K562 (cell line): Measurements from ENCODE around the gene NUTF2. TPM values are rescaled to one million over a fixed set of nuclear protein-coding genes. Genes with fewer than 3 reads are reported as not detected.

Experiments used
- ATAC-seq: fragments of 200-7000 bp; cut with Tn5 transposase; 3 replicates; pipeline ENCODE4 v1.9.1; 2020; ENCODE audit warnings: moderate library complexity
- BruUV-seq: library from RNA; stranded (reverse); fragments of 400-500 nt; replicated peaks from 2 replicates; lab custom pipeline; 2021; lab: Mats Ljungman, UMichigan
- CTCF ChIA-PET: fragments of 300-600 bp; formaldehyde crosslinking; extraction: SDS; loops from one replicate; lab custom pipeline; 2021; ENCODE audit warnings: low intra/inter-chr PET ratio; lab: Yijun Ruan, JAX
- POLR2A ChIA-PET: fragments of 300-600, 350-650 bp; sonication (Branson Sonifier 250); formaldehyde crosslinking; extraction: SDS; loops from one replicate; lab custom pipeline; 2021; ENCODE audit warnings: antibody characterized with exemption, inconsistent platforms; lab: Yijun Ruan, JAX
- DNase-seq, 4 experiments: peaks; one replicate each; pipeline versions ENCODE4 v3.0.0 to v3.0.0-alpha.2; 2011 to 2018; ENCODE audit warnings: low spot score in 3 of 4, mixed read lengths in 3 of 4; ENCODE audit errors: extremely low read depth in 1 of 4
- FAIRE-seq: peaks from 2 replicates; lab custom pipeline; 2011; peaks lifted over from hg19 to GRCh38; lab: Jason Lieb, UNC
- H2AFZ ChIP-seq: 2 replicates; pipeline ENCODE4 v1.6.0; 2011; ENCODE audit warnings: low read depth, low read length, control low read depth, inconsistent platforms
- H3K27ac ChIP-seq: fragments of 200-600 bp; 3 replicates; pipeline ENCODE4 v1.8.0; 2011; ENCODE audit warnings: low read depth, mild to moderate bottlenecking, control low read depth, inconsistent platforms, low read length, moderate library complexity, mixed read lengths; ENCODE audit errors: extremely low read depth
- H3K27me3 ChIP-seq, 2 experiments: fragments of 300-600 bp in 1 of 2; 2 replicates in 1 of 2; 3 replicates in 1 of 2; pipeline versions ENCODE4 v1.6.0 to v1.8.0; 2011; ENCODE audit warnings: inconsistent platforms in 2 of 2, low read length in 2 of 2, mild to moderate bottlenecking in 1 of 2, mixed read lengths in 1 of 2, moderate library complexity in 1 of 2; ENCODE audit not compliant: control insufficient read depth in 2 of 2, insufficient read depth in 2 of 2
- H3K36me3 ChIP-seq: fragments of 300-600 bp; 3 replicates; pipeline ENCODE4 v1.8.0; 2011; ENCODE audit warnings: mild to moderate bottlenecking, low read length, inconsistent platforms; ENCODE audit not compliant: control insufficient read depth, insufficient read depth
- H3K4me1 ChIP-seq, 2 experiments: fragments of 200-600 bp in 1 of 2; replicated peaks in 1 of 2; 2 replicates in 1 of 2; 3 replicates in 1 of 2; pipeline versions ENCODE4 v1.5.1 to v1.8.0; 2011; ENCODE audit warnings: inconsistent platforms in 2 of 2, low read length in 2 of 2, mild to moderate bottlenecking in 1 of 2, mixed read lengths in 1 of 2, moderate library complexity in 1 of 2; ENCODE audit not compliant: control insufficient read depth in 2 of 2, insufficient read depth in 2 of 2
- H3K4me2 ChIP-seq: 2 replicates; pipeline ENCODE4 v1.6.1; 2011; ENCODE audit warnings: low read length, control low read depth, inconsistent platforms, mixed read lengths; ENCODE audit not compliant: insufficient read depth
- H3K4me3 ChIP-seq: fragments of 200-600 bp; sonication (generic), shearing (Covaris generic); 2 replicates; pipeline ENCODE4 v1.5.1; 2016; ENCODE audit warnings: control low read depth, inconsistent platforms
- H3K79me2 ChIP-seq: fragments of 200-600 bp; 3 replicates; pipeline ENCODE4 v1.8.0; 2011; ENCODE audit warnings: low read length, inconsistent platforms; ENCODE audit not compliant: control insufficient read depth, insufficient read depth
- H3K9ac ChIP-seq, 2 experiments: 2 replicates each; pipeline versions ENCODE4 v1.6.0 to v1.6.1; 2011; ENCODE audit warnings: low read depth in 2 of 2, low read length in 2 of 2, control low read depth in 1 of 2, inconsistent platforms in 1 of 2, mild to moderate bottlenecking in 1 of 2, mixed read lengths in 1 of 2; ENCODE audit not compliant: insufficient read depth in 1 of 2
- H3K9me1 ChIP-seq: one replicate; pipeline ENCODE4 v1.6.0; 2011; ENCODE audit warnings: inconsistent platforms, mild to moderate bottlenecking, low read length, moderate library complexity; ENCODE audit not compliant: control insufficient read depth, insufficient read depth
- H3K9me3 ChIP-seq: replicated peaks from 2 replicates; pipeline ENCODE4 v1.5.1; 2011; ENCODE audit warnings: low read depth, low read length, inconsistent platforms; ENCODE audit not compliant: control insufficient read depth, insufficient read depth
- H4K20me1 ChIP-seq: replicated peaks from 2 replicates; pipeline ENCODE4 v1.6.1; 2011; ENCODE audit warnings: low read length, inconsistent platforms, mixed read lengths; ENCODE audit not compliant: control insufficient read depth, insufficient read depth
- PRMT5 ChIP-seq: sonication (generic); formaldehyde crosslinking; IDR thresholded peaks from 2 replicates; pipeline ENCODE4 v1.5.0; 2020; ENCODE audit warnings: missing genetic modification reagents
- ZNF717 ChIP-seq: fragments of 250-450 bp; sonication (Bioruptor Pico); IDR thresholded peaks from 2 replicates; pipeline ENCODE4 v1.5.0; 2021
- WGBS: fragments of 100-300 bp; shearing (Covaris generic); methylation state at CpG from one replicate; pipeline ENCODE4 v1.1.6; 2016; ENCODE audit warnings: low coverage, mixed read lengths; ENCODE audit not compliant: insufficient coverage; ENCODE audit errors: missing lambda C conversion rate; 5-methylcytosine and 5-hydroxymethylcytosine counted together
- in situ Hi-C: fragments of 300-500 bp; cut with MboI; formaldehyde crosslinking; loops from 4 replicates; pipeline ENCODE4 v1.15.0; 2018; ENCODE audit warnings: inconsistent platforms, mixed read lengths
- intact Hi-C: fragments of 100-400 bp; cut with micrococcal nuclease; formaldehyde crosslinking; loops from 2 replicates; pipeline ENCODE4 v1.14.2; 2022
- polyA plus RNA-seq, 8 experiments: library from polyadenylated mRNA; depleted of rRNA in 4 of 8; stranded (reverse) in 5 of 8; unstranded in 3 of 8; fragments of >200 nt; fragmentation: Nextera tagmentation in 2 of 8; fragmentation: Illumina TruSeq in 1 of 8; extraction: Ambion mirVana in 2 of 8; extraction: Trizol in 1 of 8; gene quantifications; 2 replicates each; pipeline versions ENCODE4 v1.2.1 to v1.2.3, GENCODE V29; 2011 to 2014; ENCODE audit warnings: inconsistent platforms in 1 of 8, missing spikeins in 1 of 8
- total RNA-seq, 7 experiments: library from RNA; depleted of rRNA in 6 of 7; stranded (reverse); fragments of >200 nt in 6 of 7; fragmentation: Illumina TruSeq in 2 of 7; extraction: Trizol in 2 of 7; gene quantifications; 2 replicates each; pipeline versions ENCODE4 v1.2.1 to v1.2.3, GENCODE V29; 2011 to 2021; ENCODE audit warnings: low replicate concordance in 1 of 7
- TF ChIP-seq, protein P1 (sequence below): sonication (generic); formaldehyde crosslinking; IDR thresholded peaks from 2 replicates; pipeline ENCODE4 v1.8.0; 2022; ENCODE audit warnings: missing genetic modification reagents, mild to moderate bottlenecking, borderline replicate concordance
- TF ChIP-seq, protein P2 (sequence below): sonication (generic); formaldehyde crosslinking; IDR thresholded peaks from 2 replicates; pipeline ENCODE4 v1.8.0; 2022; ENCODE audit warnings: mild to moderate bottlenecking, missing genetic modification reagents, borderline replicate concordance

Gene NUTF2
- total and polyA plus RNA-seq, 9 of the 15 experiments (the other 6 are each of a cell fraction or from before 2014, with no cell fraction given), result 106 to 248 (median 147) TPM

DNA sequence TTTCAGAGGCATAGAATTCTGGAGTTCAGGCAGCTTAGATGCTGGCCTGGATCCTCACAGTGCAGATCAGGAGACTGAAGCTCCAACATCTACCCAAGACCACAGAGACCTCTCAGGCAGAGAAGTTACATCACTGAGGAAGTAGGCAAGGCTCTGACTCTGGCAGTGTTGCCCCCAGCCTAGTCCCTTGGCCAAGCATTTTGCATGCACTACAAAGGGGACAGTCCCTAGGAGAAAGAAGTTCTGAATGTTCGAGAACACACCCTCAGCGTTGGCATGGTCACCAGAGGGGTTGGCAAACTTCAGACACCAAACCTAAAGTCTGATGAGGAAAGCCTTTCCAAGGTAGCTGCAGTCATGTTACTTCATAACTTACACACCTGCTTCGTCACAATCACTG is 42.8 kb upstream of the NUTF2 start:
- in situ Hi-C loops, result no loop called here
- POLR2A ChIA-PET, result interaction anchor here (0.7 kb wide), 2 partner anchors 18 to 130 kb away, joined by 3 read pairs; no protein-coding TSS in a partner anchor
- peaks cover 49% of the 10 kb centered on the region; the same call in 2 of the 3 replicates for H3K36me3 ChIP-seq

More for the DNA sequence above, 42.8 kb upstream of the NUTF2 start:
- no peak for FAIRE-seq
- H3K4me1 ChIP-seq, result peaks cover 22 to 29% of the 10 kb centered on the region in 2 experiments; a peak in 4 of 5 replicates
- H3K9me1 ChIP-seq, result no peaks in the 10 kb centered on the region
- H3K27me3 ChIP-seq, result no peaks in the 10 kb centered on the region
- no peak overlapping the region for H2AFZ ChIP-seq
- DNase-seq, result no peak
- H3K4me3 ChIP-seq, result no peak overlapping the region
- H3K4me2 ChIP-seq, result no peak overlapping the region
- CTCF ChIA-PET, result no interaction called here
- WGBS, result 95% methylated on average over 3 of the region's 3 CpGs
- no TSS peak for BruUV-seq
- 0 out of 2 replicates have a peak, but pooled peaks cover 5% of the 10 kb centered on the region for H4K20me1 ChIP-seq
- H3K9ac ChIP-seq, result no peak overlapping the region
- TF ChIP-seq, protein P1, sequence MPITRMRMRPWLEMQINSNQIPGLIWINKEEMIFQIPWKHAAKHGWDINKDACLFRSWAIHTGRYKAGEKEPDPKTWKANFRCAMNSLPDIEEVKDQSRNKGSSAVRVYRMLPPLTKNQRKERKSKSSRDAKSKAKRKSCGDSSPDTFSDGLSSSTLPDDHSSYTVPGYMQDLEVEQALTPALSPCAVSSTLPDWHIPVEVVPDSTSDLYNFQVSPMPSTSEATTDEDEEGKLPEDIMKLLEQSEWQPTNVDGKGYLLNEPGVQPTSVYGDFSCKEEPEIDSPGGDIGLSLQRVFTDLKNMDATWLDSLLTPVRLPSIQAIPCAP, result no peak
- TF ChIP-seq ZNF717 (CRISPR knock-in tag) (no peak), PRMT5 (no peak)
- TF ChIP-seq, protein P2, sequence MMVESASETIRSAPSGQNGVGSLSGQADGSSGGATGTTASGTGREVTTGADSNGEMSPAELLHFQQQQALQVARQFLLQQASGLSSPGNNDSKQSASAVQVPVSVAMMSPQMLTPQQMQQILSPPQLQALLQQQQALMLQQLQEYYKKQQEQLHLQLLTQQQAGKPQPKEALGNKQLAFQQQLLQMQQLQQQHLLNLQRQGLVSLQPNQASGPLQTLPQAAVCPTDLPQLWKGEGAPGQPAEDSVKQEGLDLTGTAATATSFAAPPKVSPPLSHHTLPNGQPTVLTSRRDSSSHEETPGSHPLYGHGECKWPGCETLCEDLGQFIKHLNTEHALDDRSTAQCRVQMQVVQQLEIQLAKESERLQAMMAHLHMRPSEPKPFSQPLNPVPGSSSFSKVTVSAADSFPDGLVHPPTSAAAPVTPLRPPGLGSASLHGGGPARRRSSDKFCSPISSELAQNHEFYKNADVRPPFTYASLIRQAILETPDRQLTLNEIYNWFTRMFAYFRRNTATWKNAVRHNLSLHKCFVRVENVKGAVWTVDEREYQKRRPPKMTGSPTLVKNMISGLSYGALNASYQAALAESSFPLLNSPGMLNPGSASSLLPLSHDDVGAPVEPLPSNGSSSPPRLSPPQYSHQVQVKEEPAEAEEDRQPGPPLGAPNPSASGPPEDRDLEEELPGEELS (CRISPR knock-in tag), result no peak
- TF ChIP-seq, all 486 proteins: peak for 0
- no peak for ATAC-seq
- peaks cover 55% of the 10 kb centered on the region for H3K79me2 ChIP-seq
- intact Hi-C loops, result no loop called here
- no peak overlapping the region for H3K27ac ChIP-seq
- no peaks in the 10 kb centered on the region for H3K9me3 ChIP-seq
